GM21619 (cell line): ENCODE measurements around the gene MAN1C1.

ENCODE experiments used
- ATAC-seq: cut with Tn5 transposase; IDR thresholded peaks from one replicate; pipeline ENCODE4 v1.9.1; 2021; ENCODE audit not compliant: unreplicated experiment

The MAN1C1 gene

GRCh38 chr1:25677193-25677773 is 60.7 kb downstream of the MAN1C1 start:
- no peak for ATAC-seq

DNA sequence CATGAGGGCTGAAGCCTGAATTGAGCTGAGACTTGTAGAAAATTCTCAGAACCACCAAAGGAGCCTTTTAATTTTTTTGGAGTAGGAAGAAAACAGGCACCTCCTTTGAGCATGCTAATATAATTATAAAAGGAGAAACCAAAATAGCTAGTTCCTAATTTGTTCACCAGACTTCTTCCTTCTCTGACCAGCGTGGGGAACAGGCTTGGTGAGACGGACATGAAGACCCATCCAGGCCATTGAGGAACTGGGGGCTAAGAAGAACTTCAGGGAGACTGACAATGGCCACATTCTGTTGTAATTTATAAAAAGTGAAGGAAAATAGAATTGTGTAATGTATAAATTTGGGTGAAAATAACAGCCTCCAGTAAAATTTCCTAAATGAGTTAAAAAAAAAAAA is 62.6 kb downstream of the MAN1C1 start:
- no peak for ATAC-seq

DNA sequence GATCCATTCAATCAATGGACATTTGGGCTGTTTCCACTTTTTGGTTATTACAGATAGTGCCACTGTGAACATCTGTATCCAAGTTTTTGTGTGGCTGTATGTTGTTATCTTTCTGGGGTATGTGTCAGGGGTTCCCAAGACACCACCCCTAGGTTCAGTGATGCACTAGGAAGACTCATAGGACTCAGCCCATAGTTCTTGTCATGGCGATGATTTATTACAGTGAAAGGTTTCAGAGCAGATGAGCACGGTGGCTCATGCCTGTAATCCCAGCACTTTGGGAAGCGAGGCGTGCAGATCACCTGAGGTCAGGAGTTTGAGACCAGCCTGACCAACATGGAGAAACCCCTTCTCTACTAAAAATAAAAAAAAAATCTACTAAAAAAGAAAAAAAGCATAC is 64.1 kb downstream of the MAN1C1 start:
- ATAC-seq = no peak

DNA sequence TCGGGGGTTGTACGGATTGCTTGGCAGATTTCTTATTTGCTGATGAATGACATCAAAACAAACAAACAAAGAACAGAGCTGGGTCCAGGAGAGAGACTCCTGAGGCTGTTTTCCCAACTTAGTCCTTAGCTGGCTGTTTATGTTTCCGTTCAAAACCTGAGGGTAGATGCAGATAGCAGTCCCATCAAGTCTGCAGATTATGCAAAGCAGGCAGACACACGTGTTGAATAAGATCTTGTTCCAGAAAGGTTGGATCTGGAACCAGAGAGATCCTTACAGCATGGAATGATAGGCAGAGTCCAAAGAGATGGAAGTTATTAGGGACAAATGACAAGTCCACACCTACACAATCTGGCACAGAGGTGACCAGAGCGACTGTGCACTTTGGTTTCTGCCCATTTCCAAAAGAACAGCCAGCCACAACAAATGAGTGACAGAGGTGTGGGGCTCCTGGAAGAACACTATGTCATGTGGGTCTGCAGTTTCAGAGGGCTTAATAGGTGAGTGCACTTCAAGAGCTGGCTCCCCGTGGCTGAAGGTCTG is 65.5 kb downstream of the MAN1C1 start:
- no peak for ATAC-seq

DNA sequence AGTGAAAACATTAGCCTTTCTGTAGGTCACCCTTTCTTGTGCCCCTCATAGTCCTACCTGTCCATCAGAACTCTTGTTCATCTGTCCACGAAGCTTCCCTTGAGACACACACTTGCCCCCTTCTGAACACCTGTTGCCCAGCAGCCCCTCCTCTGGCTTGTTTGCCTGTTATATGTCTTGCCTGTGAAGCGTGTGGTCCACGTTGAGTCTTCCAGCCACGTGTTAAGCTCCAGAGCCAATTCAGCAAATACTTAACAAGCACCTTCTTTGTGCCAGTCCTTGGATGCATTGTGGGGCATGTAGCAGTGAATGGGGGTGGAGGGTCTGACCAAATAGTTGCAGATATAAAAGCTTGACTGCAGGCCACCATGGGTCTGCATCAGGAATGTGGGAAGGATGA is 66.6 kb downstream of the MAN1C1 start:
- ATAC-seq = no peak

GRCh38 chr1:25683731-25684130 is 67.1 kb downstream of the MAN1C1 start:
- no peak for ATAC-seq

- no peak for ATAC-seq
These were observed 67.8 kb downstream of the MAN1C1 start for GRCh38 chr1:25684216-25684965.

DNA sequence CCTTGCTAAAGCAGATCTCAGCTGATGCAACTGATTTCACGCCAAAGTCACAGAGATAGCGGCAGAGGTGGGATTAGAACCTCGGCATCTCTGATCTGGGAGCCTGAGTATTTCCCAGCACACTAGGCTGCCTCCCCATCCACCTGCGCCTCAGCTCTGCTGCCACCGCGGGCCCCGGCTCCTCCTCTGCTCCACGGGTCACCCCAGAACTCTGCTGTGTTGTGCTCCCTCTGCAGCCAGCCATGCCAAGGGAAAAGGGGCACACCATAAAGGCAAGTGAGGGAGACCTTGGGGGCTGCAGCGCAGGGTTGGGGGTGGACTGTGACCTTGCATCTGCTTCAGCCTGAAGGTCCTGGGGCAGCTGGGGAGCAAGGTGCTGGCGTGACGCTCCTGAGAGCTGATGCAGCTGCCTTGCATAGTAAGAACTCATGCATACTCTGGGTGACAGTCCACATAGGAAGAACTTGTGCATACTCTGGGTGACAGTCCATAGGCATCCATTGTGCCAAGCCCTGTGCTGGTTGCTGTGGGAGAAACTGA is 68.7 kb downstream of the MAN1C1 start:
- no peak for ATAC-seq

DNA sequence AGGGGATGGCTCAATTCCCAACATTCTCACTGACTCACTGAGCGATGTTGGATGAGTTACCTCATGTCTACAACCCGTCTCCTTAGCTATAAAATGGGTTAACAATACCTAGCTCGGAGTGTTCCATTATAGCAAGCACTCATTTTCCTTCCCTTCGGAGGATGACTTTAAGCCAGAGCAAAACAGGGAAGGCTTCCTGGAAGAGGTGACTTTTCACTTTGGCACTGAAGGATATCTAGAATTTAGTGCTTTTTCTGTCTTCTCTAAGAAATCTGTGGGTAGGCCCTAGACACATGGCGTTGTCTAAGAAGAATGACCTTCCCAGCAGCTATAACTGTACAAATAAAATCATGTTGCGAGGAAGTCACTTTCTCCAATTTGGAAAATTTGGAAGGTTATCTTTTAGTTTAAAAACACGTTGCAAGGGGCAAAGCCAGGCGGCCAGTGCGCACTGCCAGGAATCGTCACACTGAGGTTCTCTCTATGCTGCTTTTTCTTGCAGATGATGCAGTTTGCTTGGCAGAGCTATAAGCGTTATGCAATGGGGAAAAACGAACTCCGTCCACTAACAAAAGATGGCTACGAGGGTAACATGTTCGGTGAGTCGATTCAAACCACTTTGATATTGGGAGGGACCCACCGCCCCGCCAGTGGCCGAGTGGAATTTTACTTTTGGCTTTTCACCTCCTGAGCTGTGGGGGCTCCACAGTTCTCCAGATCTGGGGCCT is 69.5 kb downstream of the MAN1C1 start:
- no peak for ATAC-seq

DNA sequence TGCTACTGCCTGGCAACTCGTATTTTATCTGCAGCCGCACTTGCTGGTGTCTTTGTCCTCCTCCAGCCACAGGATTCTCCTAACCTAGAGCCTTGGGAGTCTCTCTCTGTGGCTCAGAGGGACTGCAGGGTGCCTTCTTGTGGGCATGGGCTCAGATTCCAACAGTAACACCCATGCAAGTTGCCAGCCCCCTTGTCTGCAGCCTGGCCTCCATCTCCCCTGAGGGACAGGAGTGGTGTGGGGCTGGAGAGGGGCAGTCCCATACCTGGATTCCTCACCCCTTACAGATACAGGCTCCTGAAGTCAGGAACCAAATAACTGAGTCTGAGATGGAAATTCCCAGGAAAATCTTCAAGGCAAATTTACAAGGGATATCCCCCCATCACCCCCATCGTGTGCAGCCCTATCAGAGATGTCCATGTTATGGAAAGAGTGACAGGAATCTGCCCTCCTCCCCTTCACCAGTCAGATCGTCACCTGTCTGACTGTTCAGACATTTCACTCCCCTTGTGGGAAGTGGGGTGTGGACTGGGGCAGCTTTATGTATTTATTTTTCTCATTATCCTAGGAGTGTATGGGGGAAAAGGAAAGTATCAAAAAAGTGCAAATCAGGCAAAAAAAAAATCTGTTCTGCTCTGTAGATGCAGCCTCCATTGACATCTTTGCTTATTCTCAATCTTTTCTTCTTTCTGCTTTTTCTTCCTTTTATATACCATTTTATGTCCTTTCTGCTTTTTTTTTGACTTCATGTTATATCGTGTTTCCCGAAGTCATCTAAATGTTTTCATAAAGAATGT is 70.8 kb downstream of the MAN1C1 start:
- ATAC-seq = no peak

DNA sequence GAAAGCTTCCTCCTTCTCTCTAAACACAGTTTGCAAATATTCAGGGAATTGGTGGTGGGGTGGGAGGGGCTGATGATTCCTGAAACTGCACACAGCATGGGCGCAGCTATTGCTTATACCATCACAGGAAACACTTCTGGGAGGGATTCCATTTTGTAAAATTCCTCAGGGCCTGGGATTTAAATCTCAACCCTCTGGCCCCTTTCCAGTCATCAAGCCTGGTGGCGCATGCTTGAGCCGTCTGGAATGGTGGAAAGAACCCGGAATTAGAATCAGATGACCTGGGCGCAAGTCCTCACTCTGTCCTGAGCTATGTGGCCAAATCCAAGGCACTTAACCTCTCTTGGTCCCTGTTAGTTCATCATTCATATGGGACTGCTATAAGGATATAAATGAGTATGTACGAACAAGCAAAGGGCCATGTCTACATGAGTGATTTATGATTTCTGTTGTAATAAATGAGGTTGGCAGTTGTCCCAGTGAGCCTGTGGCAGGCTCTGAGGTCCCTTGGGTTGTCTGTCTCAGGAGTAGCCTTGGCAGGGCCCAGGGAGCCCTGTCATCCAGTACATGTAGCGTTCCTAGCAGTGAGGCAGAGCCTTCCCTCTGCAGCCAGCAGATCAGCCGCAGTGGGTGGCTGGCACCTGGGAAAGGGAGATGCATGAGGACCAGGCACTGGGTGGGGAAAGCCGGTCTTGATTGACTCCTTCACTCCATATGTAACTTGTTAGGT is 72.0 kb downstream of the MAN1C1 start:
- no peak for ATAC-seq

DNA sequence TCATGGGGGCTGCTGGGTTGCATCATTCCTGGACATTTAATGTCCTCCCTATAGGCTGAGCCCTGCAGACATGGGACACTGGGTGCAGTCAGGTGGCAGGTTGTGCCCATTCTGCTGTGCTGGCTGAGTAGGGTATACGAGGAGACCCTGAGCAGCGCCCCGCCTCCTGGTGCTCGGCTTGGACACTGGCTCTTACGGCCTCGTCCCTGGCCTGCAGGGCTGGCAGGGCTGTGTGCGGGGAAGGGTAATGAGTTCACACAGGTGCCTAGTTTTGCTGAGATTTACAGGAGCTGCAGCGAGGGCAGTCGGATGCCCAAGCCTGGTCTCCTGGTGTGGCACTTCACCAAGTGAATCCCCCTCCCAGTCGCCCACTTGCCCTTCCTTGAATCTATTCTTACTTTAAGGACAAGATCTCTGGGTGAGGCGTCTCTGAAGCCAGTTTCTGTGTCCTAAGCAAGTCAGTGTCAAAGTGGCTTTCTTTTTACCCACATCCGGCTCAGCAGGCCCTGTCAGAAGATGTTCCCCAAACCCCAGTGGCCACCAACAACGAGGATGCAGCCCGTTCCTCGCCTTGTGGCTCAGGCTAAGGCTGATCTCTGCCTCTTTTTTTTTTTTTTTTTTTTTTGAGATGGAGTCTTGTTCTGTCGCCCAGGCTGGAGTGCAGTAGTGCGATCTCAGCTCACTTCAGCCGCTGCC is 73.2 kb downstream of the MAN1C1 start:
- no peak for ATAC-seq

GRCh38 chr1:25690396-25690956 is 73.9 kb downstream of the MAN1C1 start:
- no peak for ATAC-seq

DNA sequence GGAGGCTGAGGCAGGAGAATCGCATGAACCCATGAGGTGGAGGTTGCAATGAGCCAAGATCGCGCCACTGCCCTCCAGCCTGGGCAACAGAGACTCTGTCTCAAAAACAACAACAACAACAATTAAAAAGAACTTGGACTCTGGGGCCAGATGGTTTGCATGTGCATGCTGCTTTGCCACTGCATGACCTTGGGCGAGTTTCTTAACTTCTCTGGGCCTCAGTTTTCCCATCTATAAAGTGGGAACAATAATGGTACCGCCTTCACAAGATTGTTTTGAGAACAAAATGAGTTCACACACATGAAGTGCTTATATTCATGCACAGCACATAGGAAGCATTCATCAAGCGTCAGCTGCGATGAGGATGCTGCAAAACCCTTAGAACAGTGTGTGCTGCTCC is 74.6 kb downstream of the MAN1C1 start:
- no peak for ATAC-seq

DNA sequence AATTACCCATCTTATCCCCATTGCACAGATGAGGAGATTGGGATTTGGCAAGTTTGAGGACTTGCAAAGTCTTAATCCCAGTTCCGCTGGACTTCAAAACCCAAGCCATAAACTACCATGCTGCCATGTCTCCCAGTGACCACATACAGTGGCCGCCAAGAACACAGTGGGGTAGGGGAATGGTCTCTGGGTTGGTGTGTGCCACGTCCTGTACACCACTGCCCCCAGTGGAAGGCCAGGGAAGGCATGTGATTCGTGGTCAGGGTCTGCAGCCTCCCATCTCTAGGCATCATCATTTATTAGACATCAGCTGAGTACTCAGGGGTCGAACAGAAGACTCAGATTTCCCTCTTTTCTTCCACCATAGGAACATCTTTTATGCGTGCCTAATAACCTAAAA is 76.0 kb downstream of the MAN1C1 start:
- no peak for ATAC-seq

DNA sequence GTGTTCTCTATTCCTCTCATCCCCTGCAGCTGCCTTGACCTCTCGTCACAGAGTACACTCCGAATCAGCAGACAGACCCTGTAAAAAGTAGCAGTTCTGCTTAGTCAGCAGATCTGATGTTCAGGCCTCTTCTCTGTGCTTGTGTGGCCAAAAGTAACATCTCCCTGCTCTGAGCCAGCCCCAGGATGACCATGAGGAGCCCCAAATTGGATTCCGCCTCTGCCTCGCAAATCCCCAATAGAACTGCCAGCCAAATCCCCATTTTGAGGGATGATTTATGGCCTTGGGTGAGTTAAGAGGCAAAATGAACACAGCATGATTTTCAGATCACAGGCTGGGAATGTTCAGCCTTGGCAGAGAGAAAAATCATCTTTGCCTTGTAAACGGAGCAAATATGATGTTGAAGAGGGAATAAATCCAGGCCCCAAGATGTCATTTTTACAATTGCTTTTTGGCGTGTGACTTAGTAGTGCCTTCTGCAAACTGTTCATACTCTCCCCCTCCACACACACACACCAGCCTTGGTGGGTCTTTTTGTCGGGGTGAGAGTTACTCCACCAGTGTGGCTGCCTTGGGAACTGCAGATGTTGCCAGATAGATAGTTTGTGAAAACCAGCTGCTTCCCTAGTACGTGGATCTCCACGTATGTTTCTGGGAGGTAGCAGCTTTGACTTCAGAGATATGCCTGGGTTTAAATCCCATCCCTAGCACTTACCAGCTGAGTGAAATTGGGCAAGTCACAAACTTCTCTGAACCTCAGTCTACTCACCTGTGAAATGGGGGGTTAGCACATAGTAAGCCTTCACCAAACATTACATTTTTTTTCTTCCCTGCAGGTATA is 77.8 kb downstream of the MAN1C1 start:
- no peak for ATAC-seq

DNA sequence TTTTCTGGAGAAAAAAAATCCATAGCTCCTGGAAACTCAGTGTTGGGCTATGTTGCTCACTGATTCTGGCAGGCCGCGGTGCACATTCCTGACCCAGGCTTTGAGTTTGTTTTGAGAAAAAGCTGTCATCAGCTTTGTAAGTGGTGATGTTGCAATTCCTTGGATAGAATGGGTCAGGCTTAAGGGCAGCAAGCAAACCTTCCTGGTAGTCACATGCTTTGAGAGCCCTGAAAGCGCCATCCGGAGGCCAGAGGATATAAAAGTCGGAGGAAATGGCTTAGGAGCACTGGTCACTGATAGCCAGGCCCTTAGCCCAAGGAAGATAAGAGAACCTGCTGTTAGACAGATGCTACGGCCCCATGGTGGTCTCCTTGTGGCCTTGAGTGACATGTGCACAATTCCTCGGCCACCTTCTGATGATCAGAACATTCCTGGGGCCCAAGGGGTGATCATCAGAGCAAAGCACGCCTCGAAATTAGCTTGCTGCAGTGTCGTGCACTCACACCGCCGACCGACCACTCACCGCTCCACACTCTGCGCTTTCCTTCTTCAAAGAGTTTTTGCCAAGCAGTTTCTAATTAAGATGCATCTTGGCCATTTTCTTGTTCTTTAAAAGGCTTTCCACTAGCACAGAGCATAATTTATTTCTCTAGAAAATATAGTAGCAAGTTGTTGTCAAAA is 78.6 kb downstream of the MAN1C1 start:
- ATAC-seq = no peak

DNA sequence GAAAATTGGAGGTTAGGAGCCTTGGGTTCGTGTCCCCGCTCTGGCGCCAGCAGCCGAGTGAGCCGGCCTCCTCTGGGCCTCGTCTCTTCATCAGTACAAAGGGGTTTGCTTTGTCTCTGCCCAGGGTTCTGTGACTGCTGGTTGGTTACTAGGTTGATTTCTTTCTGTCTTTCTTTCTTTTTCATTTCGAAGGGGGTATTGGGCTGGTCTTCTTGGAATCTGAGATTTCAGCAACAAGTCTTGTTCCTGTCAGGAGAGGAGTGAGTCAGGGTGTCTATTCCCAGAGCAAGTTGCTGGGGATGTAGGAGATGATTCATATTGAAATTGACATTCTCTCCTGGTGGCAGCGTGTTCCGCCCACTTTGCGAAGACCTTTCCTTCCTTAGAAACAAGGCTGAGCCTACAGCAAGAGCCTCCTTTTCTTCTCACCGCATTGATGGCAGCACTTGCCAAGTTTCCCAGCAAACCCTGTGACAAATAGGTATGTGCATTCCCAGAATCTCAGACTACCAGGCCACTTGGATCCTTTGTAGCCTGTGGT is 79.2 kb downstream of the MAN1C1 start:
- ATAC-seq = no peak
